Aorta (tissue), 5 donors: ENCODE measurements around the gene CCDC201. TPM values are rescaled to one million over a fixed set of nuclear protein-coding genes. Genes with fewer than 3 reads are reported as not detected.
"Not testable (repeated sequence)": the region's sequence is repeated elsewhere in the genome, so short reads cannot be mapped to it uniquely, and the experiment has no call there.

Experiments
- ATAC-seq: fragments of 200-7000 bp; cut with Tn5 transposase; one replicate; pipeline ENCODE4 v1.9.1; 2022; ENCODE audit warnings: moderate library complexity; ENCODE audit not compliant: low FRiP score
- DNase-seq, 2 donors: peaks; one replicate each; pipeline ENCODE4 v3.0.0-alpha.2; 2020
- H3K27ac ChIP-seq, 2 donors: one replicate each; pipeline ENCODE4 v1.5.1; 2013; ENCODE audit warnings: low read length in 2 of 2, mild to moderate bottlenecking in 2 of 2, moderate library complexity in 2 of 2, control low read depth in 1 of 2, inconsistent platforms in 1 of 2, low read depth in 1 of 2
- H3K27me3 ChIP-seq, 2 donors: one replicate each; pipeline ENCODE4 v1.6.1; 2013; ENCODE audit warnings: control low read depth in 1 of 2, low read length in 1 of 2, mild to moderate bottlenecking in 1 of 2, moderate library complexity in 1 of 2; ENCODE audit not compliant: insufficient read depth in 2 of 2, control insufficient read depth in 1 of 2
- H3K36me3 ChIP-seq, 2 donors: one replicate each; pipeline ENCODE4 v1.6.1; 2013; ENCODE audit warnings: control low read depth in 1 of 2, low read length in 1 of 2, mild to moderate bottlenecking in 1 of 2; ENCODE audit not compliant: insufficient read depth in 2 of 2, control insufficient read depth in 1 of 2
- H3K4me1 ChIP-seq, 2 donors: one replicate each; pipeline ENCODE4 v1.6.1; 2013; ENCODE audit warnings: low read length in 2 of 2, control low read depth in 1 of 2, mild to moderate bottlenecking in 1 of 2, moderate library complexity in 1 of 2; ENCODE audit not compliant: insufficient read depth in 2 of 2, control insufficient read depth in 1 of 2
- H3K4me3 ChIP-seq, 2 donors: one replicate each; pipeline ENCODE4 v1.5.1; 2013; ENCODE audit warnings: low read length in 2 of 2, control low read depth in 1 of 2, mild to moderate bottlenecking in 1 of 2
- H3K9me3 ChIP-seq: one replicate; pipeline ENCODE4 v1.6.1; 2013; ENCODE audit warnings: mild to moderate bottlenecking, low read length; ENCODE audit not compliant: control insufficient read depth
- WGBS, 2 donors: extraction: QIAGEN DNeasy Blood & Tissue Kit; methylation state at CpG; one replicate each; pipeline ENCODE4 v1.1.7; 2013; 5-methylcytosine and 5-hydroxymethylcytosine counted together
- intact Hi-C, 2 donors: fragments of 100-400 bp; cut with DNase I; formaldehyde crosslinking; loops; one replicate each; pipeline versions ENCODE4 v1.14.2 to v1.15.0; 2022
- polyA plus RNA-seq, 2 donors: library from polyadenylated mRNA; stranded (reverse); fragments of 200-250 nt; gene quantifications; one replicate each; pipeline ENCODE4 v1.2.3, GENCODE V29; 2013
- total RNA-seq, 2 donors: library from RNA; stranded (reverse); fragmentation: NEBNext Ultra II Directional; extraction: Animal tissue kit (Norgen Biotek cat#: 25700); gene quantifications; one replicate each; pipeline ENCODE4 v1.2.1, GENCODE V29; 2021
- donor health status: healthy with polysubstance abuse.
- donor health status: Bipolar disorder and iron deficiency.
- donor health status: DM: no; HTN: no; CAD: no.
- donor health status: DM: no; HTN: no; CAD: no.
- donor health status: DM: yes; HTN: yes; CAD: no.

CCDC201 gene
- total and polyA plus RNA-seq, 4 donors: not detected

GRCh38 chr7:45869426-45869825 lies 3.5 kb downstream of the CCDC201 start:
- H3K9me3 ChIP-seq: peaks cover 3% of the 10 kb centered on the region
- no peaks in the 10 kb centered on the region for H3K36me3 ChIP-seq
- H3K27me3 ChIP-seq: no peaks in the 10 kb centered on the region
- H3K4me1 ChIP-seq: no peaks in the 10 kb centered on the region
- no peak overlapping the region for H3K27ac ChIP-seq
- DNase-seq (no peak), ATAC-seq (no peak)
- no peak overlapping the region for H3K4me3 ChIP-seq
- WGBS, 2 donors: 64 to 73% methylated on average over 4 of the region's 4 CpGs
- intact Hi-C loops: loop anchor here in 1 of 2 donors (10.0 kb wide), 1 partner anchor 715 kb away; the partner anchor contains the start of gene RAMP3

- Histone ChIP-seq H3K27me3 (no peaks in the 10 kb centered on the region), H3K9me3 (peaks cover 3% of the 10 kb centered on the region), H3K4me3 (no peak overlapping the region), H3K4me1 (no peaks in the 10 kb centered on the region), H3K36me3 (no peaks in the 10 kb centered on the region), H3K27ac (no peak overlapping the region)
- ATAC-seq (no peak), DNase-seq (no peak)
- intact Hi-C loops: loop anchor here in 1 of 2 donors (10.0 kb wide), 1 partner anchor 713 kb away; the partner anchor contains the start of gene RAMP3
- 70 to 73% methylated on average over 2 of the region's 2 CpGs for WGBS, 2 donors
Observed at GRCh38 chr7:45867471-45867870, 5.4 kb downstream of the CCDC201 start.

- intact Hi-C loops: loop anchor here in 1 of 2 donors (10.0 kb wide), 1 partner anchor 711 kb away; the partner anchor contains the start of gene RAMP3
- 63 to 69% methylated on average over 13 of the region's 13 CpGs for WGBS, 2 donors
- Histone ChIP-seq H3K27ac (no peak overlapping the region), H3K9me3 (peaks cover 3% of the 10 kb centered on the region), H3K36me3 (no peaks in the 10 kb centered on the region), H3K4me3 (no peak overlapping the region), H3K4me1 (no peaks in the 10 kb centered on the region), H3K27me3 (no peaks in the 10 kb centered on the region)
- DNase-seq (peak in 1 of 2 donors; percentile 26), ATAC-seq (no peak)
Observed at GRCh38 chr7:45865594-45866410, 7.1 kb downstream of the CCDC201 start.

- Histone ChIP-seq H3K4me1 (no peaks in the 10 kb centered on the region), H3K9me3 (peaks cover 3% of the 10 kb centered on the region), H3K4me3 (no peak overlapping the region), H3K36me3 (no peaks in the 10 kb centered on the region), H3K27me3 (no peaks in the 10 kb centered on the region), H3K27ac (no peak overlapping the region)
- DNase-seq (no peak), ATAC-seq (no peak)
- intact Hi-C loops: loop anchor here in 1 of 2 donors (10.0 kb wide), 1 partner anchor 709 kb away; the partner anchor contains the start of gene RAMP3
- 68 to 71% methylated on average over 9 of the region's 9 CpGs for WGBS, 2 donors
Observed at GRCh38 chr7:45863715-45864114, 9.2 kb downstream of the CCDC201 start.

- DNase-seq, H3K27ac ChIP-seq, ATAC-seq, H3K4me1 ChIP-seq, intact Hi-C loops, H3K36me3 ChIP-seq, H3K4me3 ChIP-seq, H3K9me3 ChIP-seq, H3K27me3 ChIP-seq: not testable (repeated sequence)
- 88 to 92% methylated on average over 4 of the region's 4 CpGs for WGBS, 2 donors
Observed at GRCh38 chr7:45856888-45857287, 16.0 kb downstream of the CCDC201 start.

- H3K9me3 ChIP-seq, ATAC-seq, H3K36me3 ChIP-seq, H3K4me3 ChIP-seq, intact Hi-C loops, H3K27me3 ChIP-seq, H3K4me1 ChIP-seq, H3K27ac ChIP-seq, DNase-seq: not testable (repeated sequence)
- WGBS, 2 donors: 31 to 42% methylated on average over 3 of the region's 3 CpGs
Observed at GRCh38 chr7:45855680-45856079, 17.2 kb downstream of the CCDC201 start.

- H3K27ac ChIP-seq, ATAC-seq, H3K36me3 ChIP-seq, H3K4me1 ChIP-seq, H3K4me3 ChIP-seq, H3K9me3 ChIP-seq, H3K27me3 ChIP-seq: not testable (repeated sequence)
- peak in 1 of 2 donors; percentile 54 for DNase-seq
- intact Hi-C loops: loop anchor here in 1 of 2 donors (5.0 kb wide), 1 partner anchor 696 kb away; the partner anchor contains the start of gene RAMP3
- WGBS, 2 donors: 83 to 90% methylated on average over 8 of the region's 8 CpGs
Observed at GRCh38 chr7:45853491-45853890, 19.4 kb downstream of the CCDC201 start.

- not testable (repeated sequence) for H3K27ac ChIP-seq, H3K4me1 ChIP-seq, H3K4me3 ChIP-seq, H3K27me3 ChIP-seq, H3K9me3 ChIP-seq, ATAC-seq, H3K36me3 ChIP-seq
- DNase-seq: peak in 1 of 2 donors; percentile 6
- intact Hi-C loops: loop anchor here in 1 of 2 donors (5.0 kb wide), 1 partner anchor 696 kb away; the partner anchor contains the start of gene RAMP3
- WGBS, 2 donors: 67 to 68% methylated on average over 8 to 10 of the region's 10 CpGs
Observed at GRCh38 chr7:45852984-45853383, 19.9 kb downstream of the CCDC201 start.

- intact Hi-C loops, H3K36me3 ChIP-seq, H3K9me3 ChIP-seq, H3K27ac ChIP-seq, H3K4me1 ChIP-seq, H3K4me3 ChIP-seq, ATAC-seq, H3K27me3 ChIP-seq: not testable (repeated sequence)
- 87% methylated on average over 6 of the region's 6 CpGs for WGBS, 2 donors
- DNase-seq: peak in 1 of 2 donors; percentile 53
Observed at GRCh38 chr7:45848734-45849133, 24.1 kb downstream of the CCDC201 start.
